HG03558 (cell line): Measurements from ENCODE around the gene HTATIP2.
A peak's percentile ranks its signal among the peaks of the same experiment; 100 is the strongest.
"Not testable (repeated sequence)": the region's sequence is repeated elsewhere in the genome, so short reads cannot be mapped to it uniquely, and the experiment has no call there.

Experiments used
- ATAC-seq: cut with Tn5 transposase; IDR thresholded peaks from one replicate; pipeline ENCODE4 v1.9.1; 2021; ENCODE audit warnings: moderate number of reproducible peaks; ENCODE audit not compliant: unreplicated experiment; ENCODE audit errors: extremely low read depth

The HTATIP2 gene

DNA sequence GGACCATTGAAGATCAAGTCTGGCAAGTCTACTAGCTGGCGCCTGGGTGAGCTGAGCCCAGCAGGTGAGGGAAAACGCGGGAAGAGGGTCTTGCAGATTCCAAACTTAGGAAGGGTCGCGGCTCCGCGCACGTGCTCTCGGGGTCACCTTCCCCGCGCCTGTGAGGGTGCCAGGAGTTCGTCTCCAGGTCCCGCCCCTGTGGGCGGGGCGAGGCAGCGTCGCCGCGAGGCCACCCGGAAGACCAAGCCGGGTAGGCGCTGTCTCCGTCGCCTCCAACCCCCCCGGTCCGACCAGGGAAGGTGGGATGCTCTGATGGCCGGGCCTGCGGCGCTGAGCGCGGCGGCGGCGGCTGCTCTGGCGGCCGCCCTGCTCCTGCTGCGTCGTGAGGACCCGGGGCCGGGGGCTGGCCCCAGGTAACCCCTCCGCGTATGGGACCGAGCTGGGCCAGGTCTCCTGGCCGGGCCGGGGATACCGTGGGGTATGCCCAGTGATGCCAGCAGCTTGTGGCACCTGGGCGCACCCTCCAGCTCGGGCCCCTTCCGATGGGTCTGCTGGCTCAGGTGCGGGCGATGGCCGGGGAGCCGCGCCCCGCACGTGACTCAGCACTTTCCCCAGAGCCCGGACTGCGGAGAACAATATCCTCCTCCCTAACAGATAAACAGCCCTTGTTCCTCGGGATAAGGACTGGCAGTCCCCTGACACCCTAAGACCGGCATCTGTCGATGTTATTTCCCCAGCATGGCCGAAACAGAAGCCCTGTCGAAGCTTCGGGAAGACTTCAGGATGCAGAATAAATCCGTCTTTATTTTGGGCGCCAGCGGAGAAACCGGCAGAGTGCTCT is at the start of gene HTATIP2:
HTATIP2 (plus strand) TSS at position 215 of the 841 bp plus-strand sequence; CDS start at position 739, 524 bp downstream.
- peak; percentile 82 for ATAC-seq

DNA sequence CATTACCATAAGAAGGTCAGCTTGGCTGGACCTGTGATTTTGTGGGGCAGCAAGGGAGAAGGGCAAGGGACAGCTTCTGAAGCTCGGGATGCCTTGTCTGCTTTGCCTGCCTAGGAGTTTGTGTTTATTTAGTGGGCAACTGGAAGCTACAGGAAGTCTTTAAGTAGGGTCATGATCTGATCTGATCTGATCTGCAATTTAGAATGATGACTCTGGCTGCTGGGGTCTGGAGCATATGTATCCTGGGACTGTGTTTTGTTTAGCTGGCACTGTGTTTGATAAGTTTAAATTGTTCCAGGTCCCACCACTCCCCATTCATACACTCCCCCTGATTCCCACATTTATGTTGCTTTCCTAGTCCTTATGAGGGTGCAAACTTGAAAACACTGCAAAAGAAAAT is 47.7 kb upstream of the HTATIP2 start:
- ATAC-seq: no peak

DNA sequence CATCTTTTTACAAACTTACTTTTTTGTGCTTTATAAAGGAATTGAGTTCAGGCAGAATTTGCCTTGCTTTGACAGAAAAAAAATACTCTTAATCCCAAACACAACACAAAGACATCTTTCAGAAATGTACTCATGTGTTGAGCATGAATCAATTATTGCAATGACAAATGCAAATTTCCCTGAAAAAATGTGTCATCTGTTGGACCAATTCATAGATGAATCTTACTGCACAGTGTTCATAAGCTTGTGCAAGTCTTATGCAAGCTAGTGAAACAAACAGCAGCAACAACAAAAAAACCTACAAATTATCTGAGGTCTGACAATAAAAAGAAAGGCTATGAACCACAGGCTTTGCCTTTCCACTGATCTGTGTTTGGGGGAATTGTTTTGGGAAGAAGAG is 42.3 kb upstream of the HTATIP2 start:
- no peak for ATAC-seq

DNA sequence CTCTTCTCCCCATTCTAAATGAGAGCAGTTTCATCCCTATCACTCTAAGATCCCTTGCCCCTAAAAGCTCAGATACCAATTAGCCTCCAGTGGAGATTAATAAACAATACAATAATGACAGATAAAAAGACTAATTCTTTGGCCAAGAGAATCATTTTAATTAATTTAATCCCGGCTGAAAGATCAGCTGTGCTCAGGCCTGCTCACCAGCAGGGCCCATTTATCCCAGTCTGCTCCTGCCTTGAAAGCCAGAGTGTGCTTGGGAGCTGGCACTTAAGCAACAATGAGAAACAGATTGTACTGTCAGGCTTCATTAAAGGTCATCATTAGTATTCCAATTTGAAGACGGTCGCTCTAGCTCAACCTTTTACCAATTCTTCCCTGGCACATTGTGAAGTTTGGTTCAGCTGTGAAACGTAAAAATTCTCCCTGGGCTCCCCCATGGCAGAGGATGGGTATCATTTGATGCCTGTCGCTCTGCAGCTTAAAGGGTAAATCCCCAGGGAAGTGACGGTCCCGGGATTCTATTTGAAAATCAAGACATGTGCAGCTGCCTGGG is 36.1 kb upstream of the HTATIP2 start:
- no peak for ATAC-seq

DNA sequence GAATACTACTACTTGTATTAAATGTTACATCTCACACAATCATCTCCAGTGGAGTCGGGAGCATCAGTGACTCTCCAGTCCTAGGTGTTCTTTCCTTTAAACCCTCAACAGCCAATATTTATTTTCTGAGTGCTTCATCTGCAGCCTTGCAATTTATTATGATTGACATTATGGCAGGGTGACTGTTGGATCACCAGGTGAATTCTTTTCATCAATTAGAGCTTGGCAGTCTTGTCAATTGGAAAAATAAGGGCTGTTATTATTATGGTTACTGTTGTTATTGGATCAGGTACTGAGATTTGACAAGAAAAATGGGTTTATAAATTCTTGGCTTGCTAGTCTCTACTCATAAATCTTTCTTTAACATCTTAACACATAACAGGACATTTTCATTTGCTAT is 27.5 kb upstream of the HTATIP2 start:
- ATAC-seq: no peak

DNA sequence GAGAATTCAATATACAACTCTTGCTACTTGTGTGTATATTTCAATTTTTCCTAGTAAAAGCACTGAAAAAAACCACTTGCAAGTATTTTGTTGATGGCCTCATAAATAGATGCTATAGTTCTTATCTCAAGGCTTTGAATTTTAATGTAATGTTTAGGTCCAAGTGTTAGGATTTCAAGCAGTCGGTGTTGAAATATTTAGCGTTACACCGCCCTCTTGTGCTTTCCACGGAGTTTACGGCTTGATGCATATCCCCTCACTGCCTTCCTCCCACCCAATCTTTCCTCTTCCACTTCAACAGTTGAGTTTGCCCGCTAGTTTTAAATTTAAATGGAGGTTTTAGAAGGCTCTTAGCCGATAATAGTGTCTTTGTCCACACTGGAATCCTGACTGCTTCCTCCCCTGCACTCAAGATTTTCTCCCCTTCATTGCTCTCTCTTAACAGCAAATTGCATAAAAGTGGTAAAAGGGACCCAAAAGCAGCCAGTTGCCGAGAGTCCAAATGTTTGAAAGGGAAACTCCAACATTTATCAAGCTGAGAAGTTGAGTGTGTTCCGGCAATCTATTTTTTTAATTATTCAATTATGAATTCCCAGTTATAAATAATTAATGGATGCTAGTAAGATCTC is 25.9 kb upstream of the HTATIP2 start:
- no peak for ATAC-seq

DNA sequence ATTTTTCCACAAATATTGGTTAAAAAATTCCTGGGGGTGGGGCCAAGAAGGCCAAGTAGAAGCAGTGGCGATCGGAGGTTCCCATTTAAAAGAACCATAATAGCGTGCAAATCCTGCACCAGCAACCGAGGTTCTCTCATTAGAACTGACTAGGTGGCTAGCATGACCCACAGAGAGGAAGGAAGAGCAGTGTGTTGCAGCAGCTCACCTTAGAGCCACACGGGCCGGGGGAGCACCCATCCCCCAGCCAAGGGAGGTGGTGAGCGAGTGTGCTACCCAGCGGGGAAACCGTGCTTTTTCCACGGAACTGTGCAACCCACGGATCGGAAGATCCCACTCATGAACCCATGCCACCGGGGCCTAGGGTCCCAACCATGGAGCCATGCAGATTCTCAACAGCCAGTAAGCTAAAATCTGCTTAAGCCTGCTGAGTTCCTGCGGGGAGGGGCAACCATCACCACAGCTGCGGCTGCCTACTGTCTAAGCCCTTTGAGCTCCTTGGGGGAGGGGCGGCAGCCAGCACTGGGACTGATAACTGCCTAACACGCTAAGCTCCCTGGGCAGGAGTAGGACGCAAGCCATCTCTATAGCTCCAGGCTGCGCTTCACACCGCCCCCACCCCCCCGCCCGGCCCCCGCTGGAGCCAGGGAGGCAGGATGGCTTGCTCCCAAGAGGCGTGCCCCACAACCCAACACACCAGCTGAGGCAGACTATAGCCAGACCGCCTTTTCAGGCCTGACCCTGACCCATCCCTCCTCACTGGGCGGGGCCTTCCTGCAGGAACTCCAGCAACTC is 21.0 kb upstream of the HTATIP2 start:
- ATAC-seq: no peak

DNA sequence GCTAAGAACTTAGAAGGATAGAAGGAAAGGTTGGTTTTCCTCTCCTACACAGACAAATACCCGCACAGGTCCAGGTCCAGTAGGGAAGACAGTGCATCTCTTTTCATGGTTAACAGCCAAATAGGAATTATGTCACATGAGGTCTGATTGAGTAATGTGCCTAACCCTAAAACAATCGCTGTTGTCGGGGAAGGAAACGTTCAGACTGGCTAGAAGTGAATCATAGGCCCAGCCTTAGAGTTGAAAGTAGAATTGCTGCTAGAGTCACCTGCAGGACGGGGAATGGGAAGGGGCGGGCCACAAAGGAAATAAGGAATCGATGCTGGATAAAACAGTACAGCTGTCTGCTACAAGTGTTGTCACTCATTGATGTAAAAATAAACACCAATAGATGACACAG is 12.4 kb upstream of the HTATIP2 start:
- no peak for ATAC-seq

DNA sequence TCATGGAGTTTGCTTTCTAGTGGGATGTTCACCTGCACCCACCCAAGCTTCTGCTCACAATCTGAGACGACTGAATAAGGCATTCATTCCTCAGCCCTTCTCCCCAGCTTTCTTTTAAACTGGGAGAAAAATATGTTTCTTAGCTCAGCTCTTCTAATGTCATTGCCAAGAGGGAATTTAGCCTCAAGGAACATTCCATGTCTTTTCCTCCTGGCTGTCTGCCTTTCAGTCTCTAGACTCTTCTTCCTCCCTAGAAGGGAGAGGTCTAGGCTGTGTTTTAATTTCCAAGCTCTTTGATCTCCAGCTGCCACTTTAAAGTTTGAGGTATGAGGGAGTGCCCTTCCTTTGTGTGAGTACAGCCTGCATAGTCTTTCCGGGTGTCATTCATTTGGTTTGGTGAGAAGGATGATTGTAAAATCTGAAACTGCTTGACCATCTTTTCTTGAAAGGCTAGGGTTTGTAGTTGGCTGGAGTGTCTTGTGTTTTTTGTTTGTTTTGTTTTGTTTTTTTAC is 11.7 kb upstream of the HTATIP2 start:
- no peak for ATAC-seq

DNA sequence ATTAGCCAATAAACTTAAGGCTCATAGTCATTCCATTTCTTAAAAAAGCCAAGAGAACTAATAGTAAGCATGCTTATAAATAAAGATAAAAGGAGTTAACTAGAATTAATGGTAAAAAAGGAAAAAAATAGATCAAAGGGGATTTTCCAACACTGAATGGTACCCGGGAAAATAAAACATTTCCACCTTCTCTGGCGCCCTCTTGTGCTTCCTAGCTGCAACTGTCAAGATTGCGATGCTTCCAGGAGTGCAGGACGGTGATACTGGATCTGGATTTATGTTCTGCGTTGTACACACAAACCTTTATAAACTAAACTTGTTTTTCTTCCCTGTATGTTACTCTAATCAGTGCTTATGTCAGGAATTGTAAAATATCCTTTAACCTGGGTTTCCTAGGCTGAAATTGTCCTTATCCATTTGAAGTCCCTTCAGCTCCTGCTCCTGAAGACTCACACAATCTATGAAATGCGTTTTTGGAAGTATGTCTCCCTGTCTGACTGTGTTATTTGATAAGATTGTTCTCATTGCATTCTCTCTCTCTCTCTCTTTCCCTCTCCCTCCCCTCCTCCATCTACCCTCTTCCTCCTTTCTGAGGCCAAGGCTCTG is 9.6 kb upstream of the HTATIP2 start:
- ATAC-seq: no peak

DNA sequence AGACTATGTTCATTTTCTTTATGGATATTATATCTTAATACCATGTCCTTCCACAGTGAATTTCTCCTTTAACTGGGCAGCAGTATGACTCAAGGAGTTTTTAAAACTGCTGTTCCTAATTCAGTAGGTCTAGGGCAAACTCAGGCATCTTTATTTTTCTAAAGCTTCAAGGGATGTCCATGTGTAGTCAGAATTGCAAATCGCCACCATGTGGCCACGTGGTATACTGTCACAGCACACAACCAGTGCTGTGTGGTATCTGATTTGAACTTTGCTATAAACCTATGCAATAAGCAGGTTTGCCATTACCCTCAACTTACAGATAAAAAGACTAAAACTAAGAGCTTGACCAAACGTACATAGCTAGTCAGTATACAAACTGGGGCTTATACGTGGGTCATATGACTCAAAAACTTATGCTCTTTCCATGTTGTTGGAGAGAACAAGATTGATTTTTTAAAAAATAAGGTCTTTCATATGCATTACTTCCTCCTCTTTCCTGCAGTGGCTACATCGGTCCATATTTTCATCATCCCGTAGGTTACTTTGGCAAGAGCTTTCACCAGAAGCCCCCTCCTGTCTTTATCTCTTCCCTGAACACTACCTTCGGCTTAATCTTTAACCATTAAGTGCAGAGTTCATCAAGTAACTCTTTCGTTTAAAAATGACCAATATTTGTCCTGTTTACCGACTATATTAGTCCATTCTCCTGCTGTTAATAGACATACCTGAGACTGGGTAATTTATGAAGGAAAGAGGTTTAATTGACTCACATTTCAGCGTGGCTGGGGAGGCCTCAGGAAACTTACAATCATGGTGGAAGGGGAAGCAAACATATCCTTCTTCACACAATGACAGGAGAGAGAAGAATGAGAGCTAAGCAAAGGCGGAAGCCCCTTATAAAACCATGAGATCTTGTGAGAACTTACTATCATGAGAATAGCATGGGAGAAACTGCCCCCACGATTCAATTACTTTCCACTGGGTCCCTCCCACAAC is 8.0 kb upstream of the HTATIP2 start:
- no peak for ATAC-seq

DNA sequence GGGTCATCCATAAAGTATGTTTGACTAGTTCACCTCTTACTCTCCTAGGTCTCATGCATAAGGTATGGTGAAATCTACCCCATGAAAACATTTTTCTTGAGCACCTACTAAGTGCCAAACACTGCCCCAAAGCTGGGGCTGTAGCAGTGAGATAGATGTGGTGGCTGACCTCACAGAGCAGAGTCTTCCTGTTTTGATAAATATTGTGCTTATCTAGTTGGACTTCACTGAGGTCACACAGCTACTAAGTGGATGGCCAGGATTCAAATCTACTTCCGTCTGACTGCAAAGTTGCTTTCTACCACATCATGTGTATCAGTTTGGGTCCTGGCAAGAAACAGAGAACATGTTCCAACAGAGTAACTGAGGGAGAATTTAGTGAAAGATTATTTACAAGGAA is 6.4 kb upstream of the HTATIP2 start:
- no peak for ATAC-seq

DNA sequence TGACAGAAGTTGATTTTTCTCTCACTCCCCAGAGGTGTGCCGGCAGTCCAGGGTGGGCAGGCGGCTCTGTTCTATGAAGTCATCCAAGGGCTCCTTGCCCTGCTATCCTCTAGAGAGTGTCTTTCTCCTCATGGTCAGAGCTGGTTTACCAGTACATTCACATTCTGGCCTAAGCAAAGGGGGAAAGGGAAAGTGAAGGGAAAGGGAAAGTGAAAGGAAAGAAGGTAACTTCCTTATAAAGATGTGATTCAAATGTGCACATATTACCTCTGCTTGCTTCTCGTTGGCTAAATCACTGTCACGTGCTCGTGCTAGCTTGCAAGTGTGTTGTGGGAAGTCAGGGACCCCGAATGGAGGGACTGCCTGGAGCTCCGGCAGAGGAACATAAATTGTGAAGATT is 2.9 kb upstream of the HTATIP2 start:
- ATAC-seq: no peak

DNA sequence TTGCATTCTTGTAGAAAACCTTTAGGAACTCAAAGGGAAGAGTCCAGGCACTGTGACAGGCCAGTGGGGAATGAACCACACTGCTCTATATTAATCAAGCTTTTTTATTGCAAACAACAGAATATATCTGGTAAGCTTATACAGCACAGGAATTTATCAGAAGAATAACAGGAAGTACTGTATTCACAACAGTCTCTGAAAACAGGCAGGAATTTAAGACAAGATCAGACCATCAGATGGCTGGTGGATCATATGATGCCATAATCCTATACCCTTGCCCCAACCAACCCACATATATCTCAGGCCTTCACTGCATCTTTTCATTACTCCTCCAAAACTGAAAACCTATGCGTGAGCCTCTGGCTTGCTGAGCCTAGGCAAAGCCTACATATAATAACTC is 1.0 kb upstream of the HTATIP2 start:
- no peak for ATAC-seq

DNA sequence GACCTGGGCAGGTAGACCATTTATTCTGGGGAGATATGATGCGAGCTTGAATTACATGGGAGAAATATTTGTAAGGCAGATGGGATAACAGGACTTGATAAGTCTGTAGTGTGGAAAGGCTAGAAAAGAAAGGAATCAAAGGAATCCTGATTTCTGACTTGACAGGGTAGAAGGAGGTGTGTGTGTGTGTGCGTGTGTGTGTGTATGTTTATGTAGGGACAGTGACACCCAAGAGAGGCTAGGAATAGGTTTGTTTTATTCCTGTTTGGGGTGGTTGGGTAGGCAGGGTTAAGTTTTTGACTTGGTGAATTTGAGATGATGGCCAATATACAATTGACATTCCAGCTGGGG is 390 bp upstream of the HTATIP2 start:
- no peak for ATAC-seq

DNA sequence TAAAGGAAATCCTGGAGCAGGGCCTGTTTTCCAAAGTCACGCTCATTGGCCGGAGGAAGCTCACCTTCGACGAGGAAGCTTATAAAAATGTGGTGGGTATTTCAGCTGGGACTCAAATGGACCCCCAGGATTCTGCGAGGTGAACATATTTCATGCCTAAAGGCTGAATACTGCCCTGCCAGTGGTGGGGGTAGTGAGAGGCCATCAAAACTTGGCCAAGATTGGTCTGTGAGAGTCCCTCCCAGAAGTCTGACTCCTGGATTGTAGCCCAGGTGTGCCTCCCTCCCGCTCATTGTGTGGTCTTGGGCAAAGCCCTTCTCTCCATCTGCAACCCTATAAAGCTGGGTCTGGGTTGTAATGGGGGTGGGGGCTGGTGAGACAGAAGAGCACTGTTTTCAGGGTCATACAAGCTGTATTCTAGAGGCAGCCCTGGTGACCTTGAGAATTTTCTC is 853 bp downstream of the HTATIP2 start:
- no peak for ATAC-seq

DNA sequence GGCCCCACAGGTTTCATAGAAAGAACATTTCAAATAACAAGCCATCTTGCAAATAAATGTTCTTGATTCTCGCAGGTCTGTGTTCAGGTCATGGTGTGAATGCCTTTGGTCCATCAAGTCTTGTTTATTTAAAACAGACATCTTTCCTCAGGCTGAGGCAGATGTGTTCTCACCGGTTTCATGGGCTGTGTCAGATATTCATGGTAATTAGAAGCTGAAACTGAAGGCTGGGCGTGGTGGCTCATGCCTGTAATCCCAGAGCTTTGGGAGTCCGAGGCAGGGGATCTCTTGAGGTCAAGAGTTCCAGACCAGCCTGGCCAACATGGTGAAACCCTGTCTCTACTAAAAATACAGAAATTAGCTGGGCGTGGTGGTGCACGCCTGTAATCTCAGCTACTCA is 2.0 kb downstream of the HTATIP2 start:
- not testable (repeated sequence) for ATAC-seq

DNA sequence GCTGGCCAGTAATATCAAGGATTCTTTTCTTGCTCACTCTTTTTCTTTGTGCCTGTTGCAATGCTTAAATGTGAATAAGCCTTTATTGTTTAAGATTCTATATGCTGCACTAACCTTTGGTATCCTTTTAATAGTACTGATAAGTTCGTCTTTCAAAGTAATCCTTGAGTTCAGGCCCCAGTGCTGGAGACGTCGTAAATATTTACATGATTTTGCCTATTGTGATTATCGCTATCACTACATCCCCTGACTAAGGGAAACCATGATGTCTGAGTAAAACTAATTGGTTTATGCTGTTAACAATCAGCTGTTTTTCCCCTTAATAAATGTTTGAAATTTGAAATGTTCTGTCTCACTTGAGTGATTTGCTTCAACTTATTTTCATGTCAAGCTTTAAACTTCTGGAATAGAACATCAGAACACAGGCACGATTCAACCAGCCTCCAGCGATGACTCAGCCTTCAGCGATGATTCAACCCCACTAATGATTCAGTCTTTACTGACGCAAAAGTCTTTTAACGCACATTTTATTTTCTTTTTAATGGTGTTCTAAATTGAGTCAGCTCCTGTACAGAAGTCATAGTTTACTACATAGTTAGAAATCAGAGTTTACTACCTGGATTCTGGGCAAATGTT is 3.9 kb downstream of the HTATIP2 start:
- ATAC-seq: no peak

DNA sequence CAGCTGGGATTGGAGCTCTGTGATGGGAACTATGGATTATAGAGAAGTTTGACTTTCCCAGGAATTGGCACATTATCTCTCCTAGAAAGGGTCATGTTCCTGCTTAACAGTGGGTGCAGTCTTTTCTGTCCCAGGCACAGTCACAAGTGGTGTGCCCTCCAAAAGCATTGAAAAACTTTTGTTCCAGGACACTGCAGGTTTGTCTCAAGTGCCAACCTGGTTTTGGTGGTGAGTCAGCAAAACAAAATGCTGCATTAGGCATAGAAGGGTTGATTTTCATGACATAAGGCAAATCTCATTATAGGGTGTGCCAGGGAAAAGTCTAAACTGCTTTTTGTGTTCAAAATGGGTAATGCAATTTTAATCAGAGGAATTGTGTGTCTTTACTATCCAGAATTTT is 4.9 kb downstream of the HTATIP2 start:
- no peak for ATAC-seq
